Retinal pigment epithelial cell (primary cell): ENCODE data around the gene FUT7.
"Not testable (repeated sequence)": the region's sequence is repeated elsewhere in the genome, so short reads cannot be mapped to it uniquely, and the experiment has no call there.

Experiments used
- DNase-seq: peaks from one replicate; pipeline ENCODE4 v3.0.0-alpha.2; 2010; ENCODE audit warnings: low read depth
- H3K4me3 ChIP-seq: 2 replicates; pipeline ENCODE4 v1.5.1; 2011; ENCODE audit warnings: mild to moderate bottlenecking, low read length, control low read depth, moderate library complexity
- CTCF ChIP-seq: conservative IDR thresholded peaks from 2 replicates; pipeline ENCODE4 v1.5.1; 2011; ENCODE audit warnings: low read depth, low read length, control low read depth, inconsistent platforms

FUT7 gene

GRCh38 chr9:137035507-137035834 lies 3.6 kb upstream of the FUT7 start:
- no peak for DNase-seq
- no peak for TF ChIP-seq CTCF
- no peak overlapping the region for H3K4me3 ChIP-seq

- no peak overlapping the region for H3K4me3 ChIP-seq
- DNase-seq, result no peak
- TF ChIP-seq CTCF, result peak; percentile 94
These were observed 3.0 kb upstream of the FUT7 start for GRCh38 chr9:137034709-137035506.

GRCh38 chr9:137034039-137034708 lies 2.3 kb upstream of the FUT7 start:
- TF ChIP-seq CTCF, result no peak
- H3K4me3 ChIP-seq, result no peak overlapping the region
- DNase-seq, result no peak

GRCh38 chr9:137033481-137033880 lies 1.6 kb upstream of the FUT7 start:
- DNase-seq, H3K4me3 ChIP-seq: not testable (repeated sequence)

GRCh38 chr9:137032858-137033257 lies 970 bp upstream of the FUT7 start:
- no peak overlapping the region for H3K4me3 ChIP-seq
- no peak for TF ChIP-seq CTCF
- DNase-seq, result no peak

- TF ChIP-seq CTCF, result no peak
- H3K4me3 ChIP-seq, result no peak overlapping the region
- no peak for DNase-seq
These were observed 1.1 kb downstream of the FUT7 start for GRCh38 chr9:137030538-137031527.

- TF ChIP-seq CTCF, result no peak
These were observed 1.9 kb downstream of the FUT7 start for GRCh38 chr9:137030006-137030405.

More at GRCh38 chr9:137030006-137030405, 1.9 kb downstream of the FUT7 start:
- DNase-seq, result no peak
- no peak overlapping the region for H3K4me3 ChIP-seq
